B cell (primary cell): ENCODE results near the gene ATG13. TPM values are rescaled to one million over a fixed set of nuclear protein-coding genes. Genes with fewer than 3 reads are reported as not detected.

ENCODE experiments used
- ATAC-seq: fragments of 200-7000 bp; cut with Tn5 transposase; one replicate; pipeline ENCODE4 v1.10.0; 2021; ENCODE audit warnings: low read depth, mild to moderate bottlenecking, moderate number of reproducible peaks, moderate library complexity
- CTCF ChIA-PET: fragments of 350-600 bp; sonication (Branson Sonifier 250); formaldehyde crosslinking; loops from one replicate; lab custom pipeline; 2021; ENCODE audit warnings: antibody characterized with exemption, inconsistent platforms; lab: Charles Lee
- POLR2A ChIA-PET: fragments of 350-600 bp; sonication (Branson Sonifier 250); formaldehyde crosslinking; loops from one replicate; lab custom pipeline; 2021; ENCODE audit warnings: antibody characterized with exemption; lab: Charles Lee
- DNase-seq: peaks from one replicate; pipeline ENCODE4 v3.0.0; 2013
- H2AFZ ChIP-seq: 2 replicates; pipeline ENCODE4 v1.6.1; 2012; ENCODE audit warnings: mild to moderate bottlenecking, low read depth, low read length; ENCODE audit not compliant: insufficient read depth, poor library complexity, severe bottlenecking
- H3K27ac ChIP-seq, 2 donors: 1 replicate in 1 of 2; 2 replicates in 1 of 2; pipeline ENCODE4 v1.5.1; 2012 to 2013; ENCODE audit warnings: low read length in 2 of 2, mild to moderate bottlenecking in 2 of 2, moderate library complexity in 1 of 2
- H3K27me3 ChIP-seq, 4 experiments: fragments of 200-600 bp in 1 of 4; sonication (generic) in 1 of 4; replicated peaks in 1 of 4; 1 replicate in 2 of 4; 2 replicates in 2 of 4; pipeline versions ENCODE4 v1.6.1 to v1.7.0; 2013 to 2016; ENCODE audit warnings: low read length in 3 of 4, mild to moderate bottlenecking in 2 of 4, mixed read lengths in 1 of 4, moderate library complexity in 1 of 4; ENCODE audit not compliant: insufficient read depth in 4 of 4, control insufficient read depth in 3 of 4; ENCODE audit errors: control extremely low read depth in 1 of 4
- H3K36me3 ChIP-seq, 2 experiments: replicated peaks in 1 of 2; 1 replicate in 1 of 2; 2 replicates in 1 of 2; pipeline versions ENCODE4 v1.6.1 to v1.7.1; 2013; ENCODE audit warnings: low read length in 1 of 2; ENCODE audit not compliant: insufficient read depth in 2 of 2, control insufficient read depth in 1 of 2; ENCODE audit errors: control extremely low read depth in 1 of 2, extremely low read depth in 1 of 2
- H3K4me1 ChIP-seq, 2 donors: fragments of 200-600 bp in 1 of 2; sonication (generic) in 1 of 2; 1 replicate in 1 of 2; 2 replicates in 1 of 2; pipeline versions ENCODE4 v1.5.1 to v1.6.1; 2013 to 2017; ENCODE audit warnings: low read length in 2 of 2; ENCODE audit not compliant: control insufficient read depth in 2 of 2, insufficient read depth in 2 of 2
- H3K4me2 ChIP-seq: replicated peaks from 2 replicates; pipeline ENCODE3; 2012; ENCODE audit warnings: mild to moderate bottlenecking, low read depth, low read length; ENCODE audit not compliant: poor library complexity, severe bottlenecking
- H3K4me3 ChIP-seq, 5 experiments: fragments of 200-600 bp in 1 of 5; sonication (generic) in 1 of 5; 1 replicate in 3 of 5; 2 replicates in 2 of 5; pipeline versions ENCODE4 v1.5.1 to v1.7.0; 2011 to 2016; ENCODE audit warnings: low read length in 4 of 5, mild to moderate bottlenecking in 4 of 5, low read depth in 2 of 5, control low read depth in 1 of 5, moderate library complexity in 1 of 5; ENCODE audit not compliant: insufficient read depth in 1 of 5; ENCODE audit errors: control extremely low read depth in 1 of 5, extremely low read depth in 1 of 5
- H3K79me2 ChIP-seq: fragments of 200-600 bp; sonication (generic); one replicate; pipeline ENCODE4 v1.6.0; 2016; ENCODE audit warnings: low read length; ENCODE audit not compliant: control insufficient read depth, insufficient read depth
- H3K9ac ChIP-seq: fragments of 200-600 bp; sonication (generic); 2 replicates; pipeline ENCODE4 v1.6.1; 2017; ENCODE audit warnings: mild to moderate bottlenecking, low read length, moderate library complexity
- H3K9me3 ChIP-seq, 3 donors: one replicate each; pipeline versions ENCODE4 v1.6.1 to v1.7.1; 2013; ENCODE audit warnings: low read length in 2 of 3; ENCODE audit not compliant: control insufficient read depth in 2 of 3, insufficient read depth in 1 of 3; ENCODE audit errors: control extremely low read depth in 1 of 3
- H4K20me1 ChIP-seq: 2 replicates; pipeline ENCODE4 v1.6.0; 2012; ENCODE audit warnings: mild to moderate bottlenecking, low read length; ENCODE audit not compliant: insufficient read depth, control insufficient read depth, poor library complexity, severe bottlenecking
- H3K27ac Mint-ChIP-seq: one replicate; pipeline ENCODE4 v1.8.0; 2021; ENCODE audit warnings: mixed read lengths
- H3K27me3 Mint-ChIP-seq: one replicate; pipeline ENCODE4 v1.8.0; 2021; ENCODE audit warnings: mixed read lengths
- H3K4me1 Mint-ChIP-seq: one replicate; pipeline ENCODE4 v1.8.0; 2021; ENCODE audit warnings: mixed read lengths
- H3K4me3 Mint-ChIP-seq: one replicate; pipeline ENCODE4 v1.8.0; 2021; ENCODE audit warnings: mixed read lengths
- H3K9me3 Mint-ChIP-seq: one replicate; pipeline ENCODE4 v1.8.0; 2022; ENCODE audit warnings: mixed read lengths; ENCODE audit not compliant: insufficient read depth
- CTCF ChIP-seq: fragments of 200-600 bp; IDR thresholded peaks from one replicate; pipeline ENCODE4 v1.8.0; 2022; ENCODE audit warnings: antibody characterized with exemption, mild to moderate bottlenecking
- EZH2 ChIP-seq: IDR thresholded peaks from 2 replicates; pipeline ENCODE4 v1.6.1; 2012; ENCODE audit warnings: borderline replicate concordance, low read depth, mild to moderate bottlenecking, moderate library complexity, low read length; ENCODE audit not compliant: insufficient read depth, poor library complexity, severe bottlenecking
- WGBS: methylation state at CpG from one replicate; pipeline ENCODE4 v1.1.5; 2013; ENCODE audit warnings: missing lambda C conversion rate; ENCODE audit not compliant: insufficient coverage; 5-methylcytosine and 5-hydroxymethylcytosine counted together
- intact Hi-C: fragments of 100-400 bp; cut with micrococcal nuclease; formaldehyde crosslinking; loops from one replicate; pipeline ENCODE4 v1.10.0; 2022
- polyA plus RNA-seq: library from polyadenylated mRNA; depleted of rRNA; stranded (reverse); fragments of >200 nt; gene quantifications from 2 replicates; pipeline ENCODE4 v1.2.3, GENCODE V29; 2012
- total RNA-seq, 2 donors: library from RNA; stranded (reverse); fragments of 120-200 nt in 1 of 2; gene quantifications; 1 replicate in 1 of 2; 2 replicates in 1 of 2; pipeline versions ENCODE4 v1.2.3 to v1.2.4, GENCODE V29; 2013 to 2022

Gene ATG13
- total and polyA plus RNA-seq, 2 donors (not counting 1 experiment from before 2014, with no cell fraction given) = 48.5 to 88.8 TPM

- POLR2A ChIA-PET = no interaction called here
Observed at GRCh38 chr11:46630237-46630636, 12.9 kb downstream of the ATG13 start.

GRCh38 chr11:46631676-46632075, 14.3 kb downstream of the ATG13 start:
- peaks cover 6 to 32% of the 10 kb centered on the region in 2 experiments for H3K36me3 ChIP-seq
- no peaks in the 10 kb centered on the region for H3K9me3 ChIP-seq
- no peak overlapping the region for H3K27ac Mint-ChIP-seq
- H4K20me1 ChIP-seq = peaks cover 4% of the 10 kb centered on the region
- DNase-seq (no peak), ATAC-seq (no peak)
- H3K4me1 ChIP-seq = no peaks in the 10 kb centered on the region
- H3K27me3 Mint-ChIP-seq = no peaks in the 10 kb centered on the region
- 92% methylated on average over 2 of the region's 2 CpGs for WGBS
- no peaks in the 10 kb centered on the region for H3K27me3 ChIP-seq
- TF ChIP-seq EZH2 (no peak), CTCF (no peak)
- no peak overlapping the region for H3K27ac ChIP-seq
- no peak overlapping the region for H3K4me3 Mint-ChIP-seq
- POLR2A ChIA-PET = no interaction called here
- no peak overlapping the region for H2AFZ ChIP-seq
- no peak overlapping the region for H3K9ac ChIP-seq
- intact Hi-C loops = no loop called here
- H3K9me3 Mint-ChIP-seq = no peaks in the 10 kb centered on the region
- H3K4me1 Mint-ChIP-seq = peaks cover 3% of the 10 kb centered on the region
- CTCF ChIA-PET = no interaction called here
- H3K79me2 ChIP-seq = peaks cover 67% of the 10 kb centered on the region
- H3K4me3 ChIP-seq = no peak overlapping the region
- no peak overlapping the region for H3K4me2 ChIP-seq

More at GRCh38 chr11:46630237-46630636, 12.9 kb downstream of the ATG13 start:
- peaks cover 7 to 36% of the 10 kb centered on the region in 2 experiments for H3K36me3 ChIP-seq
- H3K9me3 ChIP-seq = no peaks in the 10 kb centered on the region
- DNase-seq (no peak), ATAC-seq (no peak)
- no peak overlapping the region for H2AFZ ChIP-seq
- Mint-ChIP-seq H3K9me3 (no peaks in the 10 kb centered on the region), H3K27ac (no peak overlapping the region), H3K4me1 (peaks cover 3% of the 10 kb centered on the region), H3K27me3 (no peaks in the 10 kb centered on the region), H3K4me3 (no peak overlapping the region)
- H3K9ac ChIP-seq = no peak overlapping the region
- H3K27me3 ChIP-seq = no peaks in the 10 kb centered on the region
- CTCF ChIA-PET = interaction anchor here (0.7 to 1.4 kb wide), 2 partner anchors 13 to 241 kb away, joined by 3 read pairs; no protein-coding TSS in a partner anchor
- H4K20me1 ChIP-seq = peaks cover 16% of the 10 kb centered on the region
- no peak overlapping the region for H3K4me2 ChIP-seq
- H3K27ac ChIP-seq = no peak overlapping the region
- H3K4me1 ChIP-seq = no peaks in the 10 kb centered on the region
- WGBS = no CpG with 5 or more reads among the region's 1 CpG
- no peak overlapping the region for H3K4me3 ChIP-seq
- TF ChIP-seq EZH2 (no peak), CTCF (no peak)
- peaks cover 71% of the 10 kb centered on the region for H3K79me2 ChIP-seq
- intact Hi-C loops = no loop called here
